ENCODE results near the gene LPAR3.
A peak's percentile ranks its signal among the peaks of the same experiment; 100 is the strongest.

The LPAR3 gene

DNA sequence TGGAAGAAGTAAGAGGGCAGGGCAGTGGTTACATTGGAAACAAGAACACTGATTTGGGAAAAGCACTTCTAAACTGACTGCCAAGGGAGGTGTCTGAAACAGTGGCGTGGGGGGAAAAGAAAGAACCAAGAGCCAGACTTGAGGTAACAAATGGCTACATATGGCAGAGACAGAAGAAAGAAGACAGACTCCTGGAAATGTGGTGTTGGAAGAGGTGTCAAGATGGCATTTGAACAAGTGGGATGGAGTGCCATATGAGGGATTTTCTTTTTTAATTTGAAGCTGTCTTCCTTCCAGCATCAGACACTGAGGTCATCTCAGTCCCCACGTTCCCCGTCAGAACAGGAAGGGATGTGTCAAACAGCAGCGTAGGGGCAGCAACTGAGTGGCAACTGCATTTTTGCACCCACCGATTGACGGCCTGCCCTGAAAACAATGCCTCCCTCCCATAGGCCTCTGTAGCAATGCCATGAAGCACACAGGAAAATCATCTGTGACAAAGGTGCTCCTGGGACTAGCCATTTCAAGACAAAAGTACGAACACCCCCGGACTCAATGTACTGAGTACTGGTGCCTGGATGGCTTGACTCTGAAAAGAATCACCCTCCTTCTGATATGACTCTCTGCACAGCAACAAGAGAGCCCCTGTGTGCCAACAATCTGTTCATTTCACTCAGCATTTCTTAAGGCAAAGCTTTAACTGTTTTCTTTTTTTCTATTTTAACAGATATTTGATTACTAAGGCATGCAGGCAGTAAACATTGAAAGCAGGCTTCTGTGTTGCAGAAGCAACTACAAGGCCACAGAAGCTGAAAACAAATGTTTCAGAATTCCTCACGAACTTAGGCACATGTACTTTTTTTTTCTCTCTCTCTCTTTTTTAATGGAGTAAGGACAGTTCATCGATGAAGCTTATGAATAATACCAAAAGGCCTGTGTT is 37.0 kb downstream of the LPAR3 start:
- DNase-seq, result no peak

DNA sequence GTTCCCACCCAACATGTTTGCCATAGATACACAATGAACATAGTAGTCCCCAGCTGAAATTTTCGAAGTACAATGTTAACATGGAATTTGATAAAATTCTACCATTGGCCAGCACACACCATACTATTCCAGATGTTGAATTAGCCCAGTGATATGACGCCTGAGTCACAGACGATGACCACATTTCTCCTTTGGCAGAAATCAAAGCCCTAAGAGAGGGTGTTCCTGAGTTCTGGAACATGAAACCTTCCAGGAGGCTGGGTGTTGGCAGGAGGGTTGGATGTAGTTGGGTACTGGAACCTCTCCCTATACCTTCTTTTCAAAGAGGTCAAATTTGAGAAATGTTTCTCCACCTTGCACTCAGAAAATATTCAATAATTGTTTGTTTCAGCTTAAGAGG is 37.8 kb downstream of the LPAR3 start:
- no peak for DNase-seq

DNA sequence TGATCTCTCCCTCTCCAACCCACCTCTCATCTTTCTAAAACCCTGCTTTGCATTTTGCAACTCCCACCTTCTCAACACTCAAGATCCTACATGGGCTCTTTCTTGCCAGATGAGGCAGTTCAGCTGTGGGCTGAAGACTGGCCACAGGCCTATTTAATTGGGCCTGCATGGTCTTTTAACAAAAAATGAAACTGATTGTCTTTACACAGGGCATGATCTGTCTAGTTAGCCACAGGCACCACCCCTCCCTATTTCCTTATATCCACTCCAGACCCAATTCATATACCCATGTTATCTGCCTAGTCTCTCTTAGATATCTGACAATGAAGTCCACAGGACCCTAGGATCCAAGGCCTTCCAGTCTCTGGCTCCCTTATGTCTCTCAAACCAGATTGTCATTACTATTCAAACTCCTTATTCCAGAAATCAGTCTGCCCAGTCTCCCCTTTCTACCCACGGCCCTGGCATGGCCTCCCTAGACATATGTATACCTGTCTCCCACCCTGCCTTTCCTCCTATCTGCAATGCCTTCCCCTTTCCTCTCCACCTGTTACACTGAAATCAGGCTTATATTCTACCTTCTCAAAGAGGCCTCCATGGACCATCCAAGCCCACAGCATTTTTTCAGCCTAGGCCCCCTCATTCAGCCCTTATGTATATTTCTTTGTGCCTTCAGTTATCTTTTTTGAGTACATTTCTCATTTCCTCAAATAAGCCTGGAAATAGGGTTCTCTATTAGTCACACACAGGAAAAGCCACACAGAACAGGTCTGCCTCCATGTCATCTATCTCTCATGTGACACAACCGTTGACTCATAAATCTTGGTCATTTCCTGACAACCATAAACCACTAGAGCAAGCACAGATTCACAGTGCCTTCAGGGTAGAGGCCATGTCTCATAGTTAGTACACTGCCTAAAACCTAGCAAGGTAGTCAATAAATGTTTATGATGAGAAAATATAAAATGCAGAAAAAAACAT is 39.0 kb downstream of the LPAR3 start:
- DNase-seq, result peak in 1 of 2 experiments; percentile 57

GRCh38 chr1:84851839-84852238 is 41.2 kb downstream of the LPAR3 start:
- DNase-seq, result no peak

GRCh38 chr1:84849357-84849975 is 43.5 kb downstream of the LPAR3 start:
- DNase-seq, result no peak

DNA sequence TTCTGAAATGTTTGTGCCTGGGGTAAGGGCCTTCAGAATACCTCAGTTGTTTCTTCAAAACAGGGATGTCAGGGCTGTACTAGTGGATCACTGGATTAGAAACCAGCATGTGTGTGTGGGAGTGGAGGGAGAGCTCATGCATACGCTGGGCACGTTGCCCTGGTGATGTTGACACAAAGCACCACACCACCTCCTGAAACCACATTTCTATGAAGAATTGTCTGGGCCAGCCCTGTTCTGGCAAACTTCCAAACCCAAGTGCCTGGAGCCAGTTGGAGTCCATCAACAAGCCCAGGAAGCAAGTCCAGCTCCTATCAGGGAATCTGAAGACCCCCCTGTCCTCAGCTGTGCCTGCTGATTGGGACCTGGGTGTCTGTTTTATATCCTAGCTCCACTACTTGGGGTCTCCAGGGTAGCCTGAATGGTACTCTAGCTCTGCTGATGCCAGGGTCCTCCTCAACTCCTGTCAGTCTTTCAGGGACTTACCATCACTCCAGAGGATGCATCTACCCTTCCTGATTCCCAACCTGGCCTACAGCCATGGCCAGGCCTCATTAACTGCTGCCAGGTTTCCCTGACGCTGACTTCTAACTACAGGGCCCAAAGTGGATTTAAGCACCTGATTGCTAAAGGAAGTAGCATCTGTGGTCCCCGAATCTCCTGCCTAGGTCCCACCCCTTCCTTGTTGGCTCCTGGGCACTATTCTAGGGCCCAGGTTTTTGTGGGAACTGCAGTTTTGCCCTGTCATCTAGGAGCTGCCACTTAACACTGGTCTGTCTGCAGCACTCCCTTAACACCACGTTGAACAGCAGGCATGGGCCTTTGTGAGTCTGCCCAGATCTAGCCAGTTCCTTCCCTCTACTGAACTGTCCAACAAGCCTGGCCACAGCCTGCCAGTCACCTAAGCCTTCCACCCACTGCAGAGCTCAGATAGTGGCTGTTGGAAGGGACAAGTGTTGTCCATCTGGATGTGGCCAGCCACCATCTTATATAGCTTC is 45.5 kb downstream of the LPAR3 start:
- DNase-seq, result no peak

DNA sequence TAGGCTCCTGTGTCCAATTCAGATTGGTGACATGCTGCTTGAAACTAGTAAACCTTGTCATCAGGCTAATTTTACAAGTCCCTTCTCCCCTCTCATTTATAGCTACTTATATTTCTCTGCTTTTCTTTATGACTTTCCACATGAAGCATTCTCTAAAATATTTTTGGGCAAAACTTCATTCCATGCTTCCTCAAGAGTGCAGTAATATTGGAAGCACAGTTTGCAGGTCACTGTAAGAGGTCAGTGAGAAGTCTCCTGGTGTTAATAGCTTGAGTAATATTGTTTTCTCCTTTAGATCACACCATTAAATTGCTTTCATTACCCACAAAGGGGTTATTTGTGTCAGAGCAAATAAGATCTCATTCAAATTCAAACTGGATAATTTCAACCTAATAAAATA is 46.6 kb downstream of the LPAR3 start:
- no peak for DNase-seq

- DNase-seq, result no peak
Observed at GRCh38 chr1:84845357-84845756, 47.6 kb downstream of the LPAR3 start.

DNA sequence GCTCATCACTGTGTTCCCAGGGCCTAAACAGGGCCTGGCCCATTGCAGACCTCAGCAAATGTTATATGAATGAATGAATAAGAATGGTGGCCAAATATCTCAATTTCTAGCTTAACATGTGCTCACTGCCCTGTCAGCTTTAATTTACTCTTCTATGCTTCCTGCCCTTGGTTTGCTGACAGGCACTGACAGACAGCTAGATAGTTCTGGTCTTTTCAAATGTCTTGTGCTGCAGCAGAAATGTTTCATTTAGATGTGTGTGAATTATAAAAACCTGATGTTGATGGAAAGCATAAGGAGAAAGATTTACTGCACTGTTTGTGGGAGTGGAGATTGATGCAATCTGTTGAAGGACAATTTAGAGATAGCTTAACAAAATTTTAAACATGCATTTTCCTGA is 48.9 kb downstream of the LPAR3 start:
- no peak for DNase-seq

DNA sequence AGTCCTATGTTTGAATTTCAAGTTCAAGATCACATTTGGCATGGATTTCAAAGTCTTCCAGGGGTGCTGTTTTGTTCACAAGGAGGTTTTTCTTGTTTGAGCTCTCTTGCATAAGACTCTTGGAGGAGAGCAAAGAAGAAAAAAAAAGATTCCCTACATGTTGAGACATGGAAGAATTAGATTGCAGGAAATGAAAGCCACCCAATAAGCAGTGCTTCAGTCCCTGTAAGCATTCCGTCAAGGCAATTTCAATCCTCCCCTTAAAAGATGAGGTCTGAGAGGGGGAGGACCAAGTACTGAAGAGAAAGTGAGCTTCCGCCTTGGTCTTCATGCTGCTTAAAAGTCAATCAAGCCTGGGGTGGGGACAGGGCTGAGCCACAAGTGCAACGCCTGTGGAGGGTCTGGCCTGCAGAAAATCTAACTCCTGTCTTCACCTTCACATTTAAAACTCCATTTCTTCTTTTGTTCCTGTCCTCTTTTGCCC is 50.2 kb downstream of the LPAR3 start:
- DNase-seq, result no peak

GRCh38 chr1:84841971-84842370 is 51.0 kb downstream of the LPAR3 start:
- no peak for DNase-seq

GRCh38 chr1:84840346-84840745 is 52.7 kb downstream of the LPAR3 start:
- DNase-seq, result no peak

GRCh38 chr1:84839544-84839943 is 53.5 kb downstream of the LPAR3 start:
- no peak for DNase-seq

DNA sequence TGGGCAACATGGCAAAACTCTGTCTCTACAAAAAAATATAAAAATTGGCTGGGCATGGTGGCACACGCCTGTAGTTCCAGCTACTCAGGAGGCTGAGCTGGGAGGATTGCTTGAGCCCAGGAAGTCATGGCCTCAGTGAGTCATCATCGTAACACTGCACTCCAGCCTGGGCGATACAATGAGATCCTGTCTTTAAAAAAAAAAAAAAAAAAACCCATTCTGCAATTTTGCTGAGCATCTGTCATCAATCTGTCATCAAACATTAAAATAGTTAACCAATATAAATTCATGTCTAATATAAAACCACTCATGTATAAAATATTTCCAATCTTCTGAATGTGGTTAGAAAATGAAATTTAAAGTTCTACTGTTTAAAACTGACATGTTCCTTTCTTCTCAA is 56.9 kb downstream of the LPAR3 start:
- no peak for DNase-seq

DNA sequence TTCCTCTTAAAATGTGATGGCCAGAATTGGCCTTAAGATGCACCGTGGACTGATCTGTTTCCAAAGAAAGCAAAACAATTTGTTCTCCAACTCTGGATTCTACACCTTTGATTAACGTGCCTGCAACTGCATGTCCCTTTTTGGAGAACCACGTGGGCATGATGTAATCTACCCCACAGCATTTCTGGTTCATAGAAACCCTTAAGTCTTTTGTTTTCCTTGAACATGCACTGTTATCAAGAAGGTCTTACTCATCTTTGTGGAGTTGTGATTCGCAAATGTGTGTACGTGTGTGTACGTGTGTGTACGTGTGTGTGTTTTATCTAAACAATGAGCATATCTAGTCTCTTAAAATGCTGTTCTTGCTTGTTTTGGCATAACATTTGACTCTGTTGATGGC is 57.8 kb downstream of the LPAR3 start:
- DNase-seq, result no peak

GRCh38 chr1:84834419-84835064 is 58.5 kb downstream of the LPAR3 start:
- DNase-seq, result no peak

- no peak for DNase-seq
Observed at GRCh38 chr1:84833194-84833593, 59.8 kb downstream of the LPAR3 start.

DNA sequence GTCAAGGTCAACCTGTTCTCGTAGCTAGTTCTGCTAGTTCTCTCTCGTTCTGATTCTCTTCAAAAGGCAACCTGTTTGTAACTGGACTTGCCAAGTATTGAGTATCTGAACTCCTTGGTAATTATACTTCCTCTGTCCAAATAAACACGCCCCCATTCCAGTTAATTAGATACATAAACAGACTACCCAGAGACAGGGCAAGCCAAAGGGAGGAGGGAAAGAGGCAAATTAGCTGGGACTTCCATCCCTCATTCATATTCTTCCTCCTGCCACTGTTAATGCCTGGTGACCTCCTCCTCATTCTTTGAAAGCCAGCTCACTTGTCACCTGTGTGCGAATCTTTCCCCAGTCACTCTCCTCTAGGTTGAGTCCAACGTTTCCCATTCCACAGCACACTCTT is 62.9 kb downstream of the LPAR3 start:
- DNase-seq, result no peak

DNA sequence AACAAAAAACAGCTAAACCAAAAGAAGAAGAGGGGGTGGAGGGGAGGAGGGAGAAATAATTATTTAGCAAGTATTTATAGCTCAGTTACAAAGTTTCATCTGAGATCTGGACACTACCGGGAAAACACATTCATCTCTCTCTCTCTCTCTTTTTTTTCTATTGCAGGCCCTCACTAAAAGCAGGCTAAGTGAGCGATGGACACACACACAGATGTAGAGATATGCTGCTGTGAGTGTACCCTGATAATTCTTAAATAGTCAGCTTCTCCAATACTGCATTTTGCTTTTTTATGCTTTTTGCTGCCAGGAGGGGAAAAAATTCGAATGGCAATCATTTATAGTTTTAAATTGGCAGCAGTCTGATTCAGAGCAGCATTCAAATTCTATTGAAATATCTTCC is 65.0 kb downstream of the LPAR3 start:
- DNase-seq, result no peak

- no peak for DNase-seq
Observed at GRCh38 chr1:84827555-84827954, 65.5 kb downstream of the LPAR3 start.

- no peak for DNase-seq
Observed at GRCh38 chr1:84825161-84825560, 67.8 kb downstream of the LPAR3 start.
